H1 (cell line): ENCODE results near the gene SCRN3. TPM values are rescaled to one million over a fixed set of nuclear protein-coding genes. Genes with fewer than 3 reads are reported as not detected.

ENCODE experiments used
- CTCF ChIA-PET: fragments of 300-600 bp; sonication (Branson Sonifier 250); formaldehyde crosslinking; loops from one replicate; lab custom pipeline; 2021; ENCODE audit not compliant: partially characterized antibody; lab: Charles Lee
- POLR2A ChIA-PET: fragments of 300-600 bp; sonication (Branson Sonifier 250); formaldehyde crosslinking; loops from one replicate; lab custom pipeline; 2021; ENCODE audit warnings: inconsistent platforms; ENCODE audit not compliant: partially characterized antibody; lab: Charles Lee
- DNase-seq, 2 experiments: peaks; one replicate each; pipeline versions ENCODE4 v3.0.0 to v3.0.0-alpha.2; 2010 to 2022; ENCODE audit warnings: low spot score in 2 of 2, low read depth in 1 of 2, mixed read lengths in 1 of 2
- FAIRE-seq: peaks from 2 replicates; lab custom pipeline; 2011; peaks lifted over from hg19 to GRCh38; lab: Jason Lieb, UNC
- H2AFZ ChIP-seq: 2 replicates; pipeline ENCODE4 v1.8.1; 2012; ENCODE audit warnings: low read length, inconsistent platforms
- H2AK5ac ChIP-seq: 2 replicates; pipeline ENCODE4 v1.6.1; 2013; ENCODE audit warnings: low read depth, low read length
- H2BK120ac ChIP-seq: replicated peaks from 2 replicates; pipeline ENCODE3; 2013; ENCODE audit warnings: low read depth, low read length, inconsistent platforms
- H2BK12ac ChIP-seq: 2 replicates; pipeline ENCODE4 v1.6.1; 2013; ENCODE audit warnings: low read depth, low read length
- H2BK15ac ChIP-seq: 2 replicates; pipeline ENCODE4 v1.6.1; 2013; ENCODE audit warnings: low read length
- H2BK20ac ChIP-seq: 2 replicates; pipeline ENCODE4 v1.6.1; 2013; ENCODE audit warnings: low read length
- H2BK5ac ChIP-seq: 2 replicates; pipeline ENCODE4 v1.6.1; 2013; ENCODE audit warnings: low read depth, low read length
- H3K14ac ChIP-seq: 2 replicates; pipeline ENCODE4 v1.6.1; 2013; ENCODE audit warnings: inconsistent platforms; ENCODE audit not compliant: insufficient read length
- H3K18ac ChIP-seq: 2 replicates; pipeline ENCODE4 v1.6.1; 2013; ENCODE audit warnings: low read length; ENCODE audit errors: extremely low read depth
- H3K23ac ChIP-seq: 2 replicates; pipeline ENCODE4 v1.6.1; 2013; ENCODE audit warnings: inconsistent platforms; ENCODE audit not compliant: insufficient read length
- H3K23me2 ChIP-seq: 2 replicates; pipeline ENCODE4 v1.6.1; 2013; ENCODE audit warnings: low read depth, low read length
- H3K27ac ChIP-seq: 2 replicates; pipeline ENCODE4 v1.6.1; 2011; ENCODE audit warnings: low read depth, low read length, inconsistent platforms
- H3K27me3 ChIP-seq, 4 experiments: replicated peaks in 1 of 4; 1 replicate in 1 of 4; 2 replicates in 3 of 4; pipeline versions ENCODE4 v1.6.1 to v1.8.1; 2011 to 2013; ENCODE audit warnings: low read length in 3 of 4, mild to moderate bottlenecking in 3 of 4, inconsistent platforms in 2 of 4, mixed read lengths in 2 of 4, moderate library complexity in 1 of 4; ENCODE audit not compliant: control insufficient read depth in 3 of 4, insufficient read depth in 3 of 4; ENCODE audit errors: extremely low read depth in 1 of 4
- H3K36me3 ChIP-seq, 4 experiments: 2 replicates each; pipeline versions ENCODE4 v1.6.1 to v1.8.1; 2011 to 2013; ENCODE audit warnings: mild to moderate bottlenecking in 4 of 4, low read length in 3 of 4, moderate library complexity in 2 of 4, control low read depth in 1 of 4, inconsistent platforms in 1 of 4; ENCODE audit not compliant: insufficient read depth in 4 of 4, control insufficient read depth in 2 of 4
- H3K4ac ChIP-seq: replicated peaks from 2 replicates; pipeline ENCODE3; 2013; ENCODE audit warnings: low read length, low read depth, mixed read lengths, inconsistent platforms; ENCODE audit not compliant: insufficient read length
- H3K4me1 ChIP-seq, 4 experiments: replicated peaks in 1 of 4; 1 replicate in 1 of 4; 2 replicates in 3 of 4; pipeline versions ENCODE4 v1.6.1 to v1.8.1; 2011 to 2013; ENCODE audit warnings: low read length in 3 of 4, inconsistent platforms in 2 of 4, mixed read lengths in 1 of 4; ENCODE audit not compliant: insufficient read depth in 4 of 4, control insufficient read depth in 3 of 4
- H3K4me2 ChIP-seq, 2 experiments: 2 replicates each; pipeline versions ENCODE4 v1.6.1 to v1.8.1; 2011 to 2013; ENCODE audit warnings: low read depth in 2 of 2, low read length in 2 of 2, control low read depth in 1 of 2, inconsistent platforms in 1 of 2, mild to moderate bottlenecking in 1 of 2; ENCODE audit not compliant: insufficient read depth in 1 of 2
- H3K4me3 ChIP-seq, 4 experiments: fragments of 200-600, 300-600 bp in 1 of 4; sonication (generic), shearing (Covaris generic), sonication (Bioruptor Twin) in 1 of 4; 2 replicates each; pipeline versions ENCODE4 v1.5.1 to v1.8.1; 2011 to 2016; ENCODE audit warnings: low read length in 4 of 4, low read depth in 3 of 4, control low read depth in 2 of 4, inconsistent platforms in 2 of 4, mild to moderate bottlenecking in 2 of 4, mixed read lengths in 1 of 4, moderate library complexity in 1 of 4; ENCODE audit not compliant: insufficient read depth in 2 of 4; ENCODE audit errors: extremely low read depth in 1 of 4
- H3K56ac ChIP-seq: replicated peaks from 2 replicates; pipeline ENCODE3; 2013; ENCODE audit warnings: low read depth, mild to moderate bottlenecking, mixed read lengths, low read length, inconsistent platforms; ENCODE audit not compliant: insufficient read length
- H3K79me1 ChIP-seq: 2 replicates; pipeline ENCODE4 v1.6.1; 2013; ENCODE audit warnings: low read depth, low read length, control low read depth
- H3K79me2 ChIP-seq, 2 experiments: 2 replicates each; pipeline versions ENCODE4 v1.6.1 to v1.8.1; 2012 to 2013; ENCODE audit warnings: low read length in 2 of 2, mild to moderate bottlenecking in 2 of 2, inconsistent platforms in 1 of 2; ENCODE audit not compliant: insufficient read depth in 2 of 2, control insufficient read depth in 1 of 2
- H3K9ac ChIP-seq, 4 experiments: replicated peaks in 1 of 4; 1 replicate in 1 of 4; 2 replicates in 3 of 4; pipeline versions ENCODE4 v1.6.1 to v1.8.1; 2011 to 2013; ENCODE audit warnings: low read depth in 3 of 4, low read length in 3 of 4, control low read depth in 2 of 4, mild to moderate bottlenecking in 2 of 4, moderate library complexity in 2 of 4, inconsistent platforms in 1 of 4; ENCODE audit errors: extremely low read depth in 1 of 4
- H3K9me3 ChIP-seq, 2 experiments: 2 replicates each; pipeline versions ENCODE4 v1.6.1 to v1.8.1; 2012 to 2013; ENCODE audit warnings: mild to moderate bottlenecking in 2 of 2, moderate library complexity in 2 of 2, control low read depth in 1 of 2, inconsistent platforms in 1 of 2, low read depth in 1 of 2, low read length in 1 of 2, mixed read lengths in 1 of 2; ENCODE audit not compliant: insufficient read depth in 2 of 2
- H4K20me1 ChIP-seq, 2 experiments: replicated peaks in 1 of 2; 2 replicates each; pipeline versions ENCODE3 to v1.8.1; 2011 to 2013; ENCODE audit warnings: inconsistent platforms in 2 of 2, low read length in 2 of 2, mild to moderate bottlenecking in 1 of 2; ENCODE audit not compliant: insufficient read depth in 2 of 2, control insufficient read depth in 1 of 2
- H4K5ac ChIP-seq: 2 replicates; pipeline ENCODE4 v1.6.1; 2013; ENCODE audit warnings: low read length, low read depth, mixed read lengths, inconsistent platforms; ENCODE audit not compliant: insufficient read length
- H4K8ac ChIP-seq: 2 replicates; pipeline ENCODE4 v1.8.0; 2013; ENCODE audit warnings: mild to moderate bottlenecking, moderate library complexity, low read length, inconsistent platforms; ENCODE audit not compliant: insufficient read depth; ENCODE audit errors: extremely low read depth
- H4K91ac ChIP-seq: replicated peaks from 2 replicates; pipeline ENCODE3; 2013; ENCODE audit warnings: low read length, mixed read lengths, inconsistent platforms; ENCODE audit not compliant: insufficient read length
- CHD7 ChIP-seq: fragments of 300-600 bp; sonication (generic); IDR thresholded peaks from 2 replicates; pipeline ENCODE4 v1.7.1; 2012; ENCODE audit warnings: low read length, moderate library complexity, mild to moderate bottlenecking, inconsistent platforms; ENCODE audit not compliant: insufficient replicate concordance
- POLR2AphosphoS5 ChIP-seq: IDR thresholded peaks from 2 replicates; pipeline ENCODE4 v1.6.1; 2011; ENCODE audit warnings: low read depth, low read length
- polyA plus RNA-seq, 7 experiments: library from polyadenylated mRNA; depleted of rRNA in 3 of 7; stranded (reverse) in 5 of 7; unstranded in 2 of 7; fragments of >200 nt in 5 of 7; fragments of 200-250 nt in 2 of 7; gene quantifications; 1 replicate in 5 of 7; 2 replicates in 1 of 7; 4 replicates in 1 of 7; pipeline versions ENCODE4 v1.2.1 to v1.2.3, GENCODE V29; 2011 to 2013; ENCODE audit warnings: missing spikeins in 2 of 7, mixed read lengths in 2 of 7
- total RNA-seq: library from RNA; stranded (reverse); fragmentation: NEBNext Ultra II Directional; extraction: Animal tissue kit (Norgen Biotek cat#: 25700); gene quantifications from 2 replicates; pipeline ENCODE4 v1.2.1, GENCODE V29; 2021

SCRN3 gene
- total and polyA plus RNA-seq, 2 of the 8 experiments (the other 6 are each of a cell fraction or from before 2014, with no cell fraction given), result 7.4 to 7.8 TPM

DNA sequence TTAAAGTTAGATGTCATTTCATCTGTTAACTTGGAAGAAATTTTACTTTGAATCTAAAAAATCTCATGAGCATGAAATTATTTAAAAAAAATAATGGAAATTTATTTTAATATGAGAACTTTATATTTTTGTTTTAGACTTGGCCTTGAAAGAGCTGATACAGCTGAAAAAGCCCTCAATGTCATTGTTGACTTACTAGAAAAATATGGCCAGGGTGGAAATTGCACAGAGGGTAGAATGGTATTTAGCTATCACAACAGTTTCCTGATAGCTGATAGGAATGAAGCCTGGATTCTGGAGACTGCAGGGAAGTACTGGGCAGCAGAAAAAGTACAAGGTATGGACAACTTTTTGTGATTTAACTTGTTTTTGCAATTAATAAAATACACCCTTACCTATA is 5.3 kb downstream of the SCRN3 start:
- Histone ChIP-seq H3K4me3 (no peak overlapping the region), H3K79me1 (no peaks in the 10 kb centered on the region), H3K18ac (no peak overlapping the region), H4K20me1 (no peaks in the 10 kb centered on the region), H4K5ac (no peak overlapping the region), H3K36me3 (no peaks in the 10 kb centered on the region), H3K4ac (no peak overlapping the region), H3K27ac (no peak overlapping the region), H3K9ac (no peak overlapping the region), H2BK120ac (no peak overlapping the region), H2BK20ac (no peak overlapping the region), H3K23ac (no peak overlapping the region), H2BK15ac (no peak overlapping the region), H2BK12ac (no peak overlapping the region), H3K4me2 (no peak overlapping the region), H3K56ac (no peak overlapping the region), H4K91ac (no peak overlapping the region), H3K4me1 (no peaks in the 10 kb centered on the region), H3K27me3 (no peaks in the 10 kb centered on the region), H2BK5ac (no peak overlapping the region), H3K23me2 (no peaks in the 10 kb centered on the region), H3K79me2 (no peaks in the 10 kb centered on the region), H3K9me3 (no peaks in the 10 kb centered on the region; a peak in 1 of 4 replicates), H3K14ac (no peak overlapping the region), H4K8ac (no peak overlapping the region), H2AFZ (no peak overlapping the region), H2AK5ac (no peak overlapping the region)
- DNase-seq, result no peak
- FAIRE-seq, result no peak
- ChIA-PET CTCF (no interaction called here), POLR2A (interaction anchor here (1.2 kb wide), 1 partner anchor 10 kb away, joined by 5 read pairs; no protein-coding TSS in a partner anchor)
- no peak for TF ChIP-seq CHD7
- no peak for TF ChIP-seq POLR2AphosphoS5
